ENCODE results near the gene ZFPM1. TPM values are rescaled to one million over a fixed set of nuclear protein-coding genes. Genes with fewer than 3 reads are reported as not detected.
"Not testable (repeated sequence)": the region's sequence is repeated elsewhere in the genome, so short reads cannot be mapped to it uniquely, and the experiment has no call there.

The ZFPM1 gene
- polyA plus RNA-seq, 1 experiment: 0.22 TPM

- no peaks in the 10 kb centered on the region for H3K27me3 ChIP-seq (ENCODE audit: control insufficient read depth, insufficient read depth, low read length)
- no peak for TF ChIP-seq CTCF (IDR thresholded peaks at IDR 0.05; ENCODE audit: insufficient read depth, low read depth, low read length)
- CTCF ChIA-PET: interaction anchor here (0.6 kb wide), 1 partner anchor 102 kb away, joined by 4 read pairs; no protein-coding TSS in a partner anchor
- POLR2A ChIA-PET: no interaction called here
- no peak overlapping the region for H3K4me3 ChIP-seq (ENCODE audit: low read depth, low read length)
- DNase-seq (ENCODE audit: low read depth): no peak
- peaks cover 8% of the 10 kb centered on the region for H3K36me3 ChIP-seq (ENCODE audit: control insufficient read depth, insufficient read depth, low read length)
Observed at GRCh38 chr16:88409296-88410065, 43.6 kb upstream of the ZFPM1 start.

- CTCF ChIA-PET; POLR2A ChIA-PET; DNase-seq (ENCODE audit: low read depth); H3K27me3 ChIP-seq (ENCODE audit: control insufficient read depth, insufficient read depth, low read length); H3K4me3 ChIP-seq (ENCODE audit: low read depth, low read length): not testable (repeated sequence)
- H3K36me3 ChIP-seq (ENCODE audit: control insufficient read depth, insufficient read depth, low read length): peaks cover 10% of the 10 kb centered on the region
Observed at GRCh38 chr16:88410297-88410968, 42.6 kb upstream of the ZFPM1 start.

- ChIA-PET POLR2A (no interaction called here), CTCF (no interaction called here)
Observed at GRCh38 chr16:88411951-88412576, 41.0 kb upstream of the ZFPM1 start.

GRCh38 chr16:88412766-88413165 is 40.3 kb upstream of the ZFPM1 start:
- ChIA-PET CTCF (interaction anchor here (1.0 kb wide), 1 partner anchor 429 kb away, joined by 3 read pairs; no protein-coding TSS in a partner anchor), POLR2A (no interaction called here)
- Histone ChIP-seq H3K36me3 (ENCODE audit: control insufficient read depth, insufficient read depth, low read length) (peaks cover 10% of the 10 kb centered on the region), H3K27me3 (ENCODE audit: control insufficient read depth, insufficient read depth, low read length) (no peaks in the 10 kb centered on the region), H3K4me3 (ENCODE audit: low read depth, low read length) (no peak overlapping the region)
- TF ChIP-seq CTCF (IDR thresholded peaks at IDR 0.05; ENCODE audit: insufficient read depth, low read depth, low read length): no peak
- no peak for DNase-seq (ENCODE audit: low read depth)

More at GRCh38 chr16:88411951-88412576, 41.0 kb upstream of the ZFPM1 start:
- Histone ChIP-seq H3K27me3 (ENCODE audit: control insufficient read depth, insufficient read depth, low read length) (no peaks in the 10 kb centered on the region), H3K4me3 (ENCODE audit: low read depth, low read length) (no peak overlapping the region), H3K36me3 (ENCODE audit: control insufficient read depth, insufficient read depth, low read length) (peaks cover 12% of the 10 kb centered on the region)
- TF ChIP-seq CTCF (IDR thresholded peaks at IDR 0.05; ENCODE audit: insufficient read depth, low read depth, low read length): no peak
- DNase-seq (ENCODE audit: low read depth): no peak

- CTCF ChIA-PET: interaction anchor here (1.0 kb wide), 1 partner anchor 429 kb away, joined by 3 read pairs; no protein-coding TSS in a partner anchor
- POLR2A ChIA-PET: no interaction called here
Observed at GRCh38 chr16:88413231-88413630, 39.8 kb upstream of the ZFPM1 start.

More at GRCh38 chr16:88413231-88413630, 39.8 kb upstream of the ZFPM1 start:
- Histone ChIP-seq H3K36me3 (ENCODE audit: control insufficient read depth, insufficient read depth, low read length) (peaks cover 12% of the 10 kb centered on the region), H3K4me3 (ENCODE audit: low read depth, low read length) (no peak overlapping the region), H3K27me3 (ENCODE audit: control insufficient read depth, insufficient read depth, low read length) (no peaks in the 10 kb centered on the region)
- TF ChIP-seq CTCF (IDR thresholded peaks at IDR 0.05; ENCODE audit: insufficient read depth, low read depth, low read length): no peak
- no peak for DNase-seq (ENCODE audit: low read depth)
